Measurements from ENCODE around the gene OAF. TPM values are rescaled to one million over a fixed set of nuclear protein-coding genes. Genes with fewer than 3 reads are reported as not detected.

The OAF gene
- total and polyA plus RNA-seq, 2 of the 8 experiments (the other 6 are each of a cell fraction or from before 2014, with no cell fraction given): 1.3 to 1.5 TPM

DNA sequence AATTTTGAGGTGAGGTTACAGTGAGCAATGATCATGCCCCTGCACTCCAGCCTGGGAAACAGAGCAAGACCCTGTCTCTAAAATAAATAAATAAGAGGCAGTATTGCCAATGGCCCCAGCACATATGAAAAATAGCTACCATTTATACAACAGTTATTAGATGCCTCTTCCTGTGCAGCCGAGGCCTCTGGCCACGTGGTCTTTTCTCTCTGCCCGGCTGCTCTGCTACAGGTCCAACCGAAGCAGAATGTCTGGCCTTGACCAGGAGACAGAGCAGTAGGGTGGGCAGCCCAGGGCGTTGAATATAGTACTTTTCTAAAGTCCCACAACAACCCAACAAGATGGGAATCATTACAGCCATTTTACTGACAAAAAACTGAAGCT lies 12.4 kb upstream of the OAF start (continued):
- TF ChIP-seq, protein P1, sequence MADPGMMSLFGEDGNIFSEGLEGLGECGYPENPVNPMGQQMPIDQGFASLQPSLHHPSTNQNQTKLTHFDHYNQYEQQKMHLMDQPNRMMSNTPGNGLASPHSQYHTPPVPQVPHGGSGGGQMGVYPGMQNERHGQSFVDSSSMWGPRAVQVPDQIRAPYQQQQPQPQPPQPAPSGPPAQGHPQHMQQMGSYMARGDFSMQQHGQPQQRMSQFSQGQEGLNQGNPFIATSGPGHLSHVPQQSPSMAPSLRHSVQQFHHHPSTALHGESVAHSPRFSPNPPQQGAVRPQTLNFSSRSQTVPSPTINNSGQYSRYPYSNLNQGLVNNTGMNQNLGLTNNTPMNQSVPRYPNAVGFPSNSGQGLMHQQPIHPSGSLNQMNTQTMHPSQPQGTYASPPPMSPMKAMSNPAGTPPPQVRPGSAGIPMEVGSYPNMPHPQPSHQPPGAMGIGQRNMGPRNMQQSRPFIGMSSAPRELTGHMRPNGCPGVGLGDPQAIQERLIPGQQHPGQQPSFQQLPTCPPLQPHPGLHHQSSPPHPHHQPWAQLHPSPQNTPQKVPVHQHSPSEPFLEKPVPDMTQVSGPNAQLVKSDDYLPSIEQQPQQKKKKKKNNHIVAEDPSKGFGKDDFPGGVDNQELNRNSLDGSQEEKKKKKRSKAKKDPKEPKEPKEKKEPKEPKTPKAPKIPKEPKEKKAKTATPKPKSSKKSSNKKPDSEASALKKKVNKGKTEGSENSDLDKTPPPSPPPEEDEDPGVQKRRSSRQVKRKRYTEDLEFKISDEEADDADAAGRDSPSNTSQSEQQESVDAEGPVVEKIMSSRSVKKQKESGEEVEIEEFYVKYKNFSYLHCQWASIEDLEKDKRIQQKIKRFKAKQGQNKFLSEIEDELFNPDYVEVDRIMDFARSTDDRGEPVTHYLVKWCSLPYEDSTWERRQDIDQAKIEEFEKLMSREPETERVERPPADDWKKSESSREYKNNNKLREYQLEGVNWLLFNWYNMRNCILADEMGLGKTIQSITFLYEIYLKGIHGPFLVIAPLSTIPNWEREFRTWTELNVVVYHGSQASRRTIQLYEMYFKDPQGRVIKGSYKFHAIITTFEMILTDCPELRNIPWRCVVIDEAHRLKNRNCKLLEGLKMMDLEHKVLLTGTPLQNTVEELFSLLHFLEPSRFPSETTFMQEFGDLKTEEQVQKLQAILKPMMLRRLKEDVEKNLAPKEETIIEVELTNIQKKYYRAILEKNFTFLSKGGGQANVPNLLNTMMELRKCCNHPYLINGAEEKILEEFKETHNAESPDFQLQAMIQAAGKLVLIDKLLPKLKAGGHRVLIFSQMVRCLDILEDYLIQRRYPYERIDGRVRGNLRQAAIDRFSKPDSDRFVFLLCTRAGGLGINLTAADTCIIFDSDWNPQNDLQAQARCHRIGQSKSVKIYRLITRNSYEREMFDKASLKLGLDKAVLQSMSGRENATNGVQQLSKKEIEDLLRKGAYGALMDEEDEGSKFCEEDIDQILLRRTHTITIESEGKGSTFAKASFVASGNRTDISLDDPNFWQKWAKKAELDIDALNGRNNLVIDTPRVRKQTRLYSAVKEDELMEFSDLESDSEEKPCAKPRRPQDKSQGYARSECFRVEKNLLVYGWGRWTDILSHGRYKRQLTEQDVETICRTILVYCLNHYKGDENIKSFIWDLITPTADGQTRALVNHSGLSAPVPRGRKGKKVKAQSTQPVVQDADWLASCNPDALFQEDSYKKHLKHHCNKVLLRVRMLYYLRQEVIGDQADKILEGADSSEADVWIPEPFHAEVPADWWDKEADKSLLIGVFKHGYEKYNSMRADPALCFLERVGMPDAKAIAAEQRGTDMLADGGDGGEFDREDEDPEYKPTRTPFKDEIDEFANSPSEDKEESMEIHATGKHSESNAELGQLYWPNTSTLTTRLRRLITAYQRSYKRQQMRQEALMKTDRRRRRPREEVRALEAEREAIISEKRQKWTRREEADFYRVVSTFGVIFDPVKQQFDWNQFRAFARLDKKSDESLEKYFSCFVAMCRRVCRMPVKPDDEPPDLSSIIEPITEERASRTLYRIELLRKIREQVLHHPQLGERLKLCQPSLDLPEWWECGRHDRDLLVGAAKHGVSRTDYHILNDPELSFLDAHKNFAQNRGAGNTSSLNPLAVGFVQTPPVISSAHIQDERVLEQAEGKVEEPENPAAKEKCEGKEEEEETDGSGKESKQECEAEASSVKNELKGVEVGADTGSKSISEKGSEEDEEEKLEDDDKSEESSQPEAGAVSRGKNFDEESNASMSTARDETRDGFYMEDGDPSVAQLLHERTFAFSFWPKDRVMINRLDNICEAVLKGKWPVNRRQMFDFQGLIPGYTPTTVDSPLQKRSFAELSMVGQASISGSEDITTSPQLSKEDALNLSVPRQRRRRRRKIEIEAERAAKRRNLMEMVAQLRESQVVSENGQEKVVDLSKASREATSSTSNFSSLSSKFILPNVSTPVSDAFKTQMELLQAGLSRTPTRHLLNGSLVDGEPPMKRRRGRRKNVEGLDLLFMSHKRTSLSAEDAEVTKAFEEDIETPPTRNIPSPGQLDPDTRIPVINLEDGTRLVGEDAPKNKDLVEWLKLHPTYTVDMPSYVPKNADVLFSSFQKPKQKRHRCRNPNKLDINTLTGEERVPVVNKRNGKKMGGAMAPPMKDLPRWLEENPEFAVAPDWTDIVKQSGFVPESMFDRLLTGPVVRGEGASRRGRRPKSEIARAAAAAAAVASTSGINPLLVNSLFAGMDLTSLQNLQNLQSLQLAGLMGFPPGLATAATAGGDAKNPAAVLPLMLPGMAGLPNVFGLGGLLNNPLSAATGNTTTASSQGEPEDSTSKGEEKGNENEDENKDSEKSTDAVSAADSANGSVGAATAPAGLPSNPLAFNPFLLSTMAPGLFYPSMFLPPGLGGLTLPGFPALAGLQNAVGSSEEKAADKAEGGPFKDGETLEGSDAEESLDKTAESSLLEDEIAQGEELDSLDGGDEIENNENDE (IDR thresholded peaks at IDR 0.05; ENCODE audit: insufficient replicate concordance, low read length): no peak
- TF ChIP-seq CHD2 (IDR thresholded peaks at IDR 0.05; ENCODE audit: low read length): no peak

Measured in H1 (cell line).